Measurements from ENCODE around the gene TANGO6.

GRCh38 chr16:69064764-69065313 is 221.5 kb downstream of the TANGO6 start:
- TF ChIP-seq CTCF (IDR thresholded peaks at IDR 0.05) (no peak), POLR2A (IDR thresholded peaks at IDR 0.05) (no peak)

Measured in body of pancreas (tissue), 4 donors.